Breast epithelium (tissue), 4 donors: Measurements from ENCODE around the gene SEPTIN11. TPM values are rescaled to one million over a fixed set of nuclear protein-coding genes. Genes with fewer than 3 reads are reported as not detected.

Experiments
- DNase-seq, 2 donors: peaks; one replicate each; pipeline ENCODE4 v3.0.0-alpha.2; 2019; ENCODE audit warnings: low spot score in 2 of 2
- H3K27ac ChIP-seq, 2 donors: fragments of 200-600 bp; sonication (generic) in 1 of 2; one replicate each; pipeline ENCODE4 v1.5.1; 2016 to 2019; ENCODE audit warnings: mild to moderate bottlenecking in 1 of 2
- H3K27me3 ChIP-seq, 2 donors: fragments of 200-600 bp; sonication (generic) in 1 of 2; one replicate each; pipeline versions ENCODE4 v1.5.1 to v1.6.0; 2017 to 2019; ENCODE audit warnings: control low read depth in 1 of 2, mild to moderate bottlenecking in 1 of 2
- H3K36me3 ChIP-seq: fragments of 200-600 bp; one replicate; pipeline ENCODE4 v1.5.1; 2019
- H3K4me1 ChIP-seq, 2 donors: fragments of 200-600 bp; sonication (generic); one replicate each; pipeline ENCODE4 v1.5.1; 2016 to 2019; ENCODE audit warnings: control low read depth in 1 of 2
- H3K4me3 ChIP-seq, 3 donors: fragments of 200-600 bp; sonication (generic); 1 replicate in 2 of 3; 2 replicates in 1 of 3; pipeline ENCODE4 v1.5.1; 2016 to 2019; ENCODE audit warnings: mild to moderate bottlenecking in 3 of 3, moderate library complexity in 2 of 3
- H3K9me3 ChIP-seq, 2 donors: fragments of 200-600 bp; sonication (generic) in 1 of 2; one replicate each; pipeline ENCODE4 v1.5.1; 2016 to 2019; ENCODE audit warnings: control low read depth in 1 of 2
- CTCF ChIP-seq, 3 donors: fragments of 450-650 bp; IDR thresholded peaks; one replicate each; pipeline ENCODE4 v1.5.1; 2016 to 2017; ENCODE audit warnings: antibody characterized with exemption in 3 of 3, mild to moderate bottlenecking in 3 of 3, moderate library complexity in 3 of 3
- POLR2A ChIP-seq: fragments of 450-650 bp; IDR thresholded peaks from one replicate; pipeline ENCODE4 v1.6.1; 2016; ENCODE audit warnings: antibody characterized with exemption, mild to moderate bottlenecking, moderate library complexity
- POLR2AphosphoS5 ChIP-seq, 3 donors: sonication (generic); formaldehyde crosslinking; IDR thresholded peaks; one replicate each; pipeline ENCODE4 v1.6.1; 2017; ENCODE audit warnings: antibody characterized with exemption in 3 of 3
- intact Hi-C: fragments of 100-400 bp; cut with DNase I; formaldehyde crosslinking; loops from one replicate; pipeline ENCODE4 v1.15.1; 2023; ENCODE audit warnings: low total_unique reads
- total RNA-seq, 3 donors: library from RNA; depleted of rRNA; stranded (reverse); fragments of >200 nt; gene quantifications; one replicate each; pipeline ENCODE4 v1.1.0, GENCODE V29; 2016

SEPTIN11 gene
- total RNA-seq, 3 donors from 2014 or later: 78.6 to 362 (median 329) TPM

GRCh38 chr4:76980261-76980660 lies 30.7 kb downstream of the SEPTIN11 start:
- intact Hi-C loops: no loop called here
- no peaks in the 10 kb centered on the region for H3K4me1 ChIP-seq
- no peaks in the 10 kb centered on the region for H3K9me3 ChIP-seq
- no peaks in the 10 kb centered on the region for H3K36me3 ChIP-seq
- H3K27me3 ChIP-seq: no peaks in the 10 kb centered on the region
- H3K27ac ChIP-seq: no peak overlapping the region
- TF ChIP-seq POLR2AphosphoS5 (IDR thresholded peaks at IDR 0.05) (no peak), CTCF (IDR thresholded peaks at IDR 0.05) (no peak), POLR2A (no peak)
- no peak for DNase-seq
- no peak overlapping the region for H3K4me3 ChIP-seq

GRCh38 chr4:76981644-76982043 lies 32.1 kb downstream of the SEPTIN11 start:
- DNase-seq: no peak
- intact Hi-C loops: no loop called here
- Histone ChIP-seq H3K27me3 (no peaks in the 10 kb centered on the region), H3K4me3 (no peak overlapping the region), H3K27ac (no peak overlapping the region), H3K9me3 (no peaks in the 10 kb centered on the region), H3K36me3 (no peaks in the 10 kb centered on the region), H3K4me1 (peaks cover 0 to 4% of the 10 kb centered on the region in 2 donors)
- TF ChIP-seq CTCF (IDR thresholded peaks at IDR 0.05) (no peak), POLR2A (no peak), POLR2AphosphoS5 (IDR thresholded peaks at IDR 0.05) (no peak)

GRCh38 chr4:76982638-76983584 lies 33.4 kb downstream of the SEPTIN11 start:
- Histone ChIP-seq H3K36me3 (no peaks in the 10 kb centered on the region), H3K27me3 (no peaks in the 10 kb centered on the region), H3K4me3 (no peak overlapping the region), H3K27ac (peak overlapping the region in 1 of 2 donors; percentile 79), H3K4me1 (peaks cover 0 to 4% of the 10 kb centered on the region in 2 donors), H3K9me3 (no peaks in the 10 kb centered on the region)
- intact Hi-C loops: no loop called here
- DNase-seq: no peak
- TF ChIP-seq CTCF (IDR thresholded peaks at IDR 0.05) (peak in 1 of 3 donors; percentile 13), POLR2AphosphoS5 (IDR thresholded peaks at IDR 0.05) (no peak)

GRCh38 chr4:76984127-76984526 lies 34.6 kb downstream of the SEPTIN11 start:
- Histone ChIP-seq H3K9me3 (no peaks in the 10 kb centered on the region), H3K27ac (peak overlapping the region; percentile 34 to 76), H3K4me1 (peaks cover 0 to 4% of the 10 kb centered on the region in 2 donors), H3K4me3 (no peak overlapping the region), H3K27me3 (no peaks in the 10 kb centered on the region), H3K36me3 (no peaks in the 10 kb centered on the region)
- TF ChIP-seq POLR2A: no peak
- no peak for TF ChIP-seq POLR2AphosphoS5 (IDR thresholded peaks at IDR 0.05)
- no peak for TF ChIP-seq CTCF (IDR thresholded peaks at IDR 0.05)
- no peak for DNase-seq
- intact Hi-C loops: no loop called here

- H3K36me3 ChIP-seq: no peaks in the 10 kb centered on the region
- intact Hi-C loops: no loop called here
- peaks cover 0 to 4% of the 10 kb centered on the region in 2 donors for H3K4me1 ChIP-seq
- peak overlapping the region in 1 of 2 donors; percentile 76 for H3K27ac ChIP-seq
- peak in 1 of 2 donors; percentile 46 for DNase-seq
- TF ChIP-seq CTCF (IDR thresholded peaks at IDR 0.05) (no peak), POLR2AphosphoS5 (IDR thresholded peaks at IDR 0.05) (peak; percentile 70 to 92 (median 83))
- H3K27me3 ChIP-seq: no peaks in the 10 kb centered on the region
- no peaks in the 10 kb centered on the region for H3K9me3 ChIP-seq
- H3K4me3 ChIP-seq: no peak overlapping the region
Measured at GRCh38 chr4:76984788-76985211, 35.2 kb downstream of the SEPTIN11 start.
